HG02870 (cell line): ENCODE data around the gene C4orf50.

ENCODE experiments used
- ATAC-seq: cut with Tn5 transposase; IDR thresholded peaks from one replicate; pipeline ENCODE4 v1.9.1; 2021; ENCODE audit warnings: mild to moderate bottlenecking, moderate library complexity; ENCODE audit not compliant: unreplicated experiment

The C4orf50 gene

GRCh38 chr4:5894266-5894665 lies 124.0 kb downstream of the C4orf50 start:
- no peak for ATAC-seq

- ATAC-seq, result no peak
Observed at GRCh38 chr4:5893591-5893990, 124.6 kb downstream of the C4orf50 start.

GRCh38 chr4:5893004-5893580 lies 125.1 kb downstream of the C4orf50 start, which contains the start of gene CRMP1:
Gene CRMP1 (minus strand): TSS chr4:5893086. CDS start chr4:5892969, 117 bp downstream.
- ATAC-seq, result no peak

GRCh38 chr4:5892323-5893003 lies 125.8 kb downstream of the C4orf50 start:
- no peak for ATAC-seq

GRCh38 chr4:5891563-5892322 lies 126.5 kb downstream of the C4orf50 start:
- ATAC-seq, result no peak

- ATAC-seq, result no peak
Observed at GRCh38 chr4:5890063-5890727, 128.0 kb downstream of the C4orf50 start.

- no peak for ATAC-seq
Observed at GRCh38 chr4:5889002-5889696, 129.1 kb downstream of the C4orf50 start.

- no peak for ATAC-seq
Observed at GRCh38 chr4:5888222-5889001, 129.8 kb downstream of the C4orf50 start.

- no peak for ATAC-seq
Observed at GRCh38 chr4:5887361-5888221, 130.6 kb downstream of the C4orf50 start.

GRCh38 chr4:5887011-5887360 lies 131.2 kb downstream of the C4orf50 start:
- no peak for ATAC-seq

GRCh38 chr4:5885733-5886132 lies 132.5 kb downstream of the C4orf50 start:
- ATAC-seq, result no peak

GRCh38 chr4:5884796-5885195 lies 133.4 kb downstream of the C4orf50 start:
- no peak for ATAC-seq

GRCh38 chr4:5883916-5884315 lies 134.3 kb downstream of the C4orf50 start:
- no peak for ATAC-seq

GRCh38 chr4:5882947-5883346 lies 135.3 kb downstream of the C4orf50 start:
- no peak for ATAC-seq

GRCh38 chr4:5881340-5881739 lies 136.9 kb downstream of the C4orf50 start:
- no peak for ATAC-seq

- ATAC-seq, result no peak
Observed at GRCh38 chr4:5878359-5878758, 139.9 kb downstream of the C4orf50 start.

GRCh38 chr4:5877392-5877791 lies 140.8 kb downstream of the C4orf50 start:
- no peak for ATAC-seq

- no peak for ATAC-seq
Observed at GRCh38 chr4:5874811-5875449, 143.3 kb downstream of the C4orf50 start.

- no peak for ATAC-seq
Observed at GRCh38 chr4:5870701-5871100, 147.5 kb downstream of the C4orf50 start.
